Ascending aorta (tissue), 2 donors: ENCODE results near the gene STAT4. TPM values are rescaled to one million over a fixed set of nuclear protein-coding genes. Genes with fewer than 3 reads are reported as not detected.
A peak's percentile ranks its signal among the peaks of the same experiment; 100 is the strongest.

ENCODE experiments used
- DNase-seq, 2 donors: peaks; one replicate each; pipeline ENCODE4 v3.0.0-alpha.2; 2019; ENCODE audit warnings: low spot score in 2 of 2
- H3K27ac ChIP-seq, 2 donors: fragments of 200-600 bp; sonication (generic); one replicate each; pipeline ENCODE4 v1.5.1; 2016 to 2017; ENCODE audit warnings: mild to moderate bottlenecking in 1 of 2
- H3K27me3 ChIP-seq: fragments of 200-600 bp; sonication (generic); one replicate; pipeline ENCODE4 v1.5.1; 2017
- H3K36me3 ChIP-seq, 2 donors: fragments of 200-600 bp; sonication (generic); one replicate each; pipeline ENCODE4 v1.5.1; 2016
- H3K4me1 ChIP-seq, 2 donors: fragments of 200-600 bp; sonication (generic); one replicate each; pipeline ENCODE4 v1.5.1; 2016 to 2017; ENCODE audit warnings: mild to moderate bottlenecking in 1 of 2
- H3K4me3 ChIP-seq, 2 donors: fragments of 200-600 bp; sonication (generic); one replicate each; pipeline ENCODE4 v1.5.1; 2016 to 2017; ENCODE audit warnings: mild to moderate bottlenecking in 1 of 2
- H3K9me3 ChIP-seq, 2 donors: fragments of 200-600 bp; sonication (generic); one replicate each; pipeline ENCODE4 v1.5.1; 2016
- CTCF ChIP-seq, 3 experiments: fragments of 200-600 bp in 2 of 3; fragments of 450-650 bp in 1 of 3; sonication (generic) in 2 of 3; IDR thresholded peaks; one replicate each; pipeline ENCODE4 v1.5.1; 2016 to 2019; ENCODE audit warnings: antibody characterized with exemption in 3 of 3, mild to moderate bottlenecking in 1 of 3, moderate library complexity in 1 of 3
- intact Hi-C: fragments of 100-400 bp; cut with DNase I; formaldehyde crosslinking; loops from one replicate; pipeline ENCODE4 v1.15.1; 2023
- total RNA-seq: library from RNA; depleted of rRNA; stranded (reverse); fragments of >200 nt; gene quantifications from one replicate; pipeline ENCODE4 v1.1.0, GENCODE V29; 2016

Gene STAT4
- total RNA-seq, 1 donor from 2014 or later = 0.85 TPM

- no peak for DNase-seq
- H3K4me1 ChIP-seq = no peaks in the 10 kb centered on the region
- H3K4me3 ChIP-seq = peak overlapping the region; percentile 46 to 68
- no peak overlapping the region for H3K27ac ChIP-seq
- intact Hi-C loops = loop anchor here (5.0 kb wide), 1 partner anchor 99 kb away; no protein-coding TSS in a partner anchor
- H3K36me3 ChIP-seq = no peaks in the 10 kb centered on the region
- H3K9me3 ChIP-seq = no peaks in the 10 kb centered on the region
- no peak for TF ChIP-seq CTCF (IDR thresholded peaks at IDR 0.05)
- no peaks in the 10 kb centered on the region for H3K27me3 ChIP-seq
Measured at GRCh38 chr2:191151331-191151730, 537 bp upstream of the STAT4 start.

GRCh38 chr2:191150230-191150599 lies 579 bp downstream of the STAT4 start:
- Histone ChIP-seq H3K4me1 (no peaks in the 10 kb centered on the region), H3K36me3 (no peaks in the 10 kb centered on the region), H3K27ac (no peak overlapping the region), H3K27me3 (no peaks in the 10 kb centered on the region), H3K9me3 (no peaks in the 10 kb centered on the region), H3K4me3 (peak overlapping the region; percentile 46 to 68)
- no peak for DNase-seq
- intact Hi-C loops = loop anchor here (5.0 kb wide), 1 partner anchor 98 kb away; no protein-coding TSS in a partner anchor
- no peak for TF ChIP-seq CTCF (IDR thresholded peaks at IDR 0.05)

- Histone ChIP-seq H3K27ac (no peak overlapping the region), H3K4me3 (no peak overlapping the region), H3K4me1 (no peaks in the 10 kb centered on the region), H3K9me3 (no peaks in the 10 kb centered on the region), H3K36me3 (no peaks in the 10 kb centered on the region), H3K27me3 (no peaks in the 10 kb centered on the region)
- intact Hi-C loops = no loop called here
- no peak for TF ChIP-seq CTCF (IDR thresholded peaks at IDR 0.05)
- no peak for DNase-seq
Measured at GRCh38 chr2:191149391-191149790, 1.4 kb downstream of the STAT4 start.

GRCh38 chr2:191148791-191149190 lies 2.0 kb downstream of the STAT4 start:
- no peak for DNase-seq
- no peak for TF ChIP-seq CTCF (IDR thresholded peaks at IDR 0.05)
- no peaks in the 10 kb centered on the region for H3K9me3 ChIP-seq
- no peaks in the 10 kb centered on the region for H3K4me1 ChIP-seq
- H3K27ac ChIP-seq = no peak overlapping the region
- intact Hi-C loops = no loop called here
- H3K4me3 ChIP-seq = no peak overlapping the region
- no peaks in the 10 kb centered on the region for H3K36me3 ChIP-seq
- no peaks in the 10 kb centered on the region for H3K27me3 ChIP-seq

GRCh38 chr2:191148281-191148680 lies 2.5 kb downstream of the STAT4 start:
- Histone ChIP-seq H3K9me3 (no peaks in the 10 kb centered on the region), H3K36me3 (no peaks in the 10 kb centered on the region), H3K4me1 (no peaks in the 10 kb centered on the region), H3K27me3 (no peaks in the 10 kb centered on the region), H3K27ac (no peak overlapping the region), H3K4me3 (no peak overlapping the region)
- TF ChIP-seq CTCF (IDR thresholded peaks at IDR 0.05) = no peak
- DNase-seq = no peak
- intact Hi-C loops = no loop called here
